H1 (cell line): ENCODE measurements around the gene TIMP3. TPM values are rescaled to one million over a fixed set of nuclear protein-coding genes. Genes with fewer than 3 reads are reported as not detected.

Source experiments
- BRCA1 ChIP-seq: IDR thresholded peaks from 2 replicates; pipeline ENCODE4 v1.6.1; 2012; ENCODE audit warnings: low read depth, low read length, improper control_type of control experiment
- CHD1 ChIP-seq: IDR thresholded peaks from 2 replicates; pipeline ENCODE4 v1.6.1; 2012; ENCODE audit warnings: low read depth, low read length, improper control_type of control experiment
- GTF2F1 ChIP-seq: IDR thresholded peaks from 2 replicates; pipeline ENCODE4 v1.6.1; 2012; ENCODE audit warnings: low read depth, low read length, improper control_type of control experiment, borderline replicate concordance
- MAFK ChIP-seq: IDR thresholded peaks from 2 replicates; pipeline ENCODE4 v1.6.1; 2012; ENCODE audit warnings: low read depth, mild to moderate bottlenecking, improper control_type of control experiment, low read length
- POLR2A ChIP-seq, 2 experiments: IDR thresholded peaks; 1 replicate in 1 of 2; 2 replicates in 1 of 2; pipeline ENCODE4 v1.6.1; 2011; ENCODE audit warnings: low read depth in 2 of 2, low read length in 2 of 2, mild to moderate bottlenecking in 2 of 2; ENCODE audit errors: control extremely low read depth in 1 of 2
- RBBP5 ChIP-seq: IDR thresholded peaks from 2 replicates; pipeline ENCODE4 v1.7.1; 2012; ENCODE audit warnings: low read depth, mild to moderate bottlenecking, inconsistent platforms, low read length, moderate library complexity, borderline replicate concordance
- TBP ChIP-seq: IDR thresholded peaks from 2 replicates; pipeline ENCODE4 v1.6.1; 2011; ENCODE audit warnings: low read depth, low read length, improper control_type of control experiment
- TCF12 ChIP-seq: IDR thresholded peaks from 2 replicates; pipeline ENCODE4 v1.6.1; 2011; ENCODE audit warnings: low read depth, mild to moderate bottlenecking, low read length
- polyA plus RNA-seq, 7 experiments: library from polyadenylated mRNA; depleted of rRNA in 3 of 7; stranded (reverse) in 5 of 7; unstranded in 2 of 7; fragments of >200 nt in 5 of 7; fragments of 200-250 nt in 2 of 7; gene quantifications; 1 replicate in 5 of 7; 2 replicates in 1 of 7; 4 replicates in 1 of 7; pipeline versions ENCODE4 v1.2.1 to v1.2.3, GENCODE V29; 2011 to 2013; ENCODE audit warnings: missing spikeins in 2 of 7, mixed read lengths in 2 of 7
- total RNA-seq: library from RNA; stranded (reverse); fragmentation: NEBNext Ultra II Directional; extraction: Animal tissue kit (Norgen Biotek cat#: 25700); gene quantifications from 2 replicates; pipeline ENCODE4 v1.2.1, GENCODE V29; 2021
- TF ChIP-seq, protein P1 (sequence below): fragments of 300-600 bp; sonication (generic); IDR thresholded peaks from 2 replicates; pipeline ENCODE4 v1.7.1; 2012; ENCODE audit warnings: low read length, moderate library complexity, mild to moderate bottlenecking, inconsistent platforms; ENCODE audit not compliant: insufficient replicate concordance

Gene TIMP3
- total and polyA plus RNA-seq, 2 of the 8 experiments (the other 6 are each of a cell fraction or from before 2014, with no cell fraction given) = 1.3 to 4.7 TPM

DNA sequence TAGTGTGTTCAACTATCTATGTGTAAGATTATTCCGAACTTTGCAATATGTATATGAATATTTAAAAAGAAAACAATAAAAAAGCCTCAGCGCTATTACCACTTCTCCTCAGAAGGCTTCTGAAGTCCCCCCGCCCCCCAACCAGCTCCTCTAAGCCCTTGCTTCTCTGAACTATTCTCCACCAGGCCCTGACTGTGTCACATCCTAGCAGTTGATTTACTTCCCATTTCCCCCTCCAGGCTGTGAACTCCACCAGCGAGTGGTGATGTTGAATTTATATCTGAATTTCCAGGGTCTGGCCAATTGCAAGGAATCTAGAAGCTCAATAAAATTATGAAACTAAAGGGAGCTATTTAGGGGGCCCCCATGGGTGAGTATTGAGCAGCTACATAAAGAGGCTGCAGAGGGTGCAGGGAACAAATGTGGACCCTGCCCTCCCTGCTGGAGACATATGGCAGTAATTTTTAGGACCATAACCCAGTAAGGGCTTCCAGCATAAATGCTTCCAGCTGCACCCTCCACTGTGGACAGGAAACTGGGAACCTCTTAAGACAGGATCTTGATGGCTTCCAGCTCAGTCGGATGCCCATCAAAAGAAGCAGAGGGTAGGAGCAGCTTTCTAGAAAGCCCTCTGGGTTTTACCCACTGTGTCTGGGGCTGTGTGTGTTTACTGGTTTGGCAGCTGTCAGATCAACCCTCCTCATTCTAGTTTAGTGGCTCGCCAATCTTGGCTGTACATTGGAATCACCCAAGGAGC, 81.4 kb downstream of the TIMP3 start (continued):
- TF ChIP-seq, protein P1, sequence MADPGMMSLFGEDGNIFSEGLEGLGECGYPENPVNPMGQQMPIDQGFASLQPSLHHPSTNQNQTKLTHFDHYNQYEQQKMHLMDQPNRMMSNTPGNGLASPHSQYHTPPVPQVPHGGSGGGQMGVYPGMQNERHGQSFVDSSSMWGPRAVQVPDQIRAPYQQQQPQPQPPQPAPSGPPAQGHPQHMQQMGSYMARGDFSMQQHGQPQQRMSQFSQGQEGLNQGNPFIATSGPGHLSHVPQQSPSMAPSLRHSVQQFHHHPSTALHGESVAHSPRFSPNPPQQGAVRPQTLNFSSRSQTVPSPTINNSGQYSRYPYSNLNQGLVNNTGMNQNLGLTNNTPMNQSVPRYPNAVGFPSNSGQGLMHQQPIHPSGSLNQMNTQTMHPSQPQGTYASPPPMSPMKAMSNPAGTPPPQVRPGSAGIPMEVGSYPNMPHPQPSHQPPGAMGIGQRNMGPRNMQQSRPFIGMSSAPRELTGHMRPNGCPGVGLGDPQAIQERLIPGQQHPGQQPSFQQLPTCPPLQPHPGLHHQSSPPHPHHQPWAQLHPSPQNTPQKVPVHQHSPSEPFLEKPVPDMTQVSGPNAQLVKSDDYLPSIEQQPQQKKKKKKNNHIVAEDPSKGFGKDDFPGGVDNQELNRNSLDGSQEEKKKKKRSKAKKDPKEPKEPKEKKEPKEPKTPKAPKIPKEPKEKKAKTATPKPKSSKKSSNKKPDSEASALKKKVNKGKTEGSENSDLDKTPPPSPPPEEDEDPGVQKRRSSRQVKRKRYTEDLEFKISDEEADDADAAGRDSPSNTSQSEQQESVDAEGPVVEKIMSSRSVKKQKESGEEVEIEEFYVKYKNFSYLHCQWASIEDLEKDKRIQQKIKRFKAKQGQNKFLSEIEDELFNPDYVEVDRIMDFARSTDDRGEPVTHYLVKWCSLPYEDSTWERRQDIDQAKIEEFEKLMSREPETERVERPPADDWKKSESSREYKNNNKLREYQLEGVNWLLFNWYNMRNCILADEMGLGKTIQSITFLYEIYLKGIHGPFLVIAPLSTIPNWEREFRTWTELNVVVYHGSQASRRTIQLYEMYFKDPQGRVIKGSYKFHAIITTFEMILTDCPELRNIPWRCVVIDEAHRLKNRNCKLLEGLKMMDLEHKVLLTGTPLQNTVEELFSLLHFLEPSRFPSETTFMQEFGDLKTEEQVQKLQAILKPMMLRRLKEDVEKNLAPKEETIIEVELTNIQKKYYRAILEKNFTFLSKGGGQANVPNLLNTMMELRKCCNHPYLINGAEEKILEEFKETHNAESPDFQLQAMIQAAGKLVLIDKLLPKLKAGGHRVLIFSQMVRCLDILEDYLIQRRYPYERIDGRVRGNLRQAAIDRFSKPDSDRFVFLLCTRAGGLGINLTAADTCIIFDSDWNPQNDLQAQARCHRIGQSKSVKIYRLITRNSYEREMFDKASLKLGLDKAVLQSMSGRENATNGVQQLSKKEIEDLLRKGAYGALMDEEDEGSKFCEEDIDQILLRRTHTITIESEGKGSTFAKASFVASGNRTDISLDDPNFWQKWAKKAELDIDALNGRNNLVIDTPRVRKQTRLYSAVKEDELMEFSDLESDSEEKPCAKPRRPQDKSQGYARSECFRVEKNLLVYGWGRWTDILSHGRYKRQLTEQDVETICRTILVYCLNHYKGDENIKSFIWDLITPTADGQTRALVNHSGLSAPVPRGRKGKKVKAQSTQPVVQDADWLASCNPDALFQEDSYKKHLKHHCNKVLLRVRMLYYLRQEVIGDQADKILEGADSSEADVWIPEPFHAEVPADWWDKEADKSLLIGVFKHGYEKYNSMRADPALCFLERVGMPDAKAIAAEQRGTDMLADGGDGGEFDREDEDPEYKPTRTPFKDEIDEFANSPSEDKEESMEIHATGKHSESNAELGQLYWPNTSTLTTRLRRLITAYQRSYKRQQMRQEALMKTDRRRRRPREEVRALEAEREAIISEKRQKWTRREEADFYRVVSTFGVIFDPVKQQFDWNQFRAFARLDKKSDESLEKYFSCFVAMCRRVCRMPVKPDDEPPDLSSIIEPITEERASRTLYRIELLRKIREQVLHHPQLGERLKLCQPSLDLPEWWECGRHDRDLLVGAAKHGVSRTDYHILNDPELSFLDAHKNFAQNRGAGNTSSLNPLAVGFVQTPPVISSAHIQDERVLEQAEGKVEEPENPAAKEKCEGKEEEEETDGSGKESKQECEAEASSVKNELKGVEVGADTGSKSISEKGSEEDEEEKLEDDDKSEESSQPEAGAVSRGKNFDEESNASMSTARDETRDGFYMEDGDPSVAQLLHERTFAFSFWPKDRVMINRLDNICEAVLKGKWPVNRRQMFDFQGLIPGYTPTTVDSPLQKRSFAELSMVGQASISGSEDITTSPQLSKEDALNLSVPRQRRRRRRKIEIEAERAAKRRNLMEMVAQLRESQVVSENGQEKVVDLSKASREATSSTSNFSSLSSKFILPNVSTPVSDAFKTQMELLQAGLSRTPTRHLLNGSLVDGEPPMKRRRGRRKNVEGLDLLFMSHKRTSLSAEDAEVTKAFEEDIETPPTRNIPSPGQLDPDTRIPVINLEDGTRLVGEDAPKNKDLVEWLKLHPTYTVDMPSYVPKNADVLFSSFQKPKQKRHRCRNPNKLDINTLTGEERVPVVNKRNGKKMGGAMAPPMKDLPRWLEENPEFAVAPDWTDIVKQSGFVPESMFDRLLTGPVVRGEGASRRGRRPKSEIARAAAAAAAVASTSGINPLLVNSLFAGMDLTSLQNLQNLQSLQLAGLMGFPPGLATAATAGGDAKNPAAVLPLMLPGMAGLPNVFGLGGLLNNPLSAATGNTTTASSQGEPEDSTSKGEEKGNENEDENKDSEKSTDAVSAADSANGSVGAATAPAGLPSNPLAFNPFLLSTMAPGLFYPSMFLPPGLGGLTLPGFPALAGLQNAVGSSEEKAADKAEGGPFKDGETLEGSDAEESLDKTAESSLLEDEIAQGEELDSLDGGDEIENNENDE = no peak
- TF ChIP-seq TCF12 = no peak
- TF ChIP-seq MAFK = no peak
- TF ChIP-seq CHD1 = no peak
- no peak for TF ChIP-seq POLR2A (IDR thresholded peaks at IDR 0.05; ENCODE audit: control extremely low read depth in 1 of 2, low read depth in 2 of 2, low read length in 2 of 2)
- no peak for TF ChIP-seq BRCA1
- TF ChIP-seq RBBP5 = no peak
- TF ChIP-seq GTF2F1 = no peak
- TF ChIP-seq TBP = no peak
